MM.1S (cell line): ENCODE results near the gene DHPS.
"Not testable (repeated sequence)": the region's sequence is repeated elsewhere in the genome, so short reads cannot be mapped to it uniquely, and the experiment has no call there.

ENCODE experiments used
- DNase-seq: peaks from one replicate; pipeline ENCODE4 v3.0.0-alpha.2; 2015
- H2AFZ ChIP-seq: fragments of 300-600 bp; sonication (generic); 2 replicates; pipeline ENCODE4 v1.6.0; 2016; ENCODE audit warnings: antibody characterized with exemption, low read length
- H3F3A ChIP-seq: fragments of 300-600 bp; sonication (generic); 2 replicates; pipeline ENCODE4 v1.6.1; 2016; ENCODE audit warnings: mild to moderate bottlenecking, antibody characterized with exemption, low read length, moderate library complexity, mixed read lengths; ENCODE audit not compliant: insufficient read depth
- H3K27ac ChIP-seq: fragments of 300-600 bp; sonication (generic); 2 replicates; pipeline ENCODE4 v1.5.1; 2016; ENCODE audit warnings: mild to moderate bottlenecking, low read length
- H3K27me3 ChIP-seq: fragments of 300-600 bp; sonication (generic); replicated peaks from 2 replicates; pipeline ENCODE4 v1.6.0; 2016; ENCODE audit warnings: low read length; ENCODE audit not compliant: insufficient read depth
- H3K36me3 ChIP-seq: fragments of 300-600 bp; sonication (generic); replicated peaks from 2 replicates; pipeline ENCODE4 v1.6.1; 2016; ENCODE audit warnings: mild to moderate bottlenecking, low read length, mixed read lengths; ENCODE audit not compliant: insufficient read depth
- H3K4me1 ChIP-seq: fragments of 300-600 bp; sonication (generic); 2 replicates; pipeline ENCODE4 v1.6.1; 2016; ENCODE audit warnings: low read length, mixed read lengths
- H3K4me2 ChIP-seq: fragments of 300-600 bp; sonication (generic); 2 replicates; pipeline ENCODE4 v1.6.0; 2016; ENCODE audit warnings: low read depth, low read length
- H3K4me3 ChIP-seq: fragments of 300-600 bp; sonication (generic); 2 replicates; pipeline ENCODE4 v1.5.1; 2016; ENCODE audit warnings: low read length, mixed read lengths
- H3K79me2 ChIP-seq: fragments of 300-600 bp; sonication (generic); 2 replicates; pipeline ENCODE4 v1.6.1; 2016; ENCODE audit warnings: mixed run types, low read length, mixed read lengths
- H3K9ac ChIP-seq: fragments of 300-600 bp; sonication (generic); 2 replicates; pipeline ENCODE4 v1.6.1; 2016; ENCODE audit warnings: low read length, mixed read lengths
- H3K9me2 ChIP-seq: fragments of 300-600 bp; sonication (generic); replicated peaks from 2 replicates; pipeline ENCODE4 v1.6.1; 2016; ENCODE audit warnings: mild to moderate bottlenecking, low read length, mixed read lengths; ENCODE audit not compliant: insufficient read depth
- H3K9me3 ChIP-seq: fragments of 300-600 bp; sonication (generic); replicated peaks from 2 replicates; pipeline ENCODE4 v1.6.1; 2016; ENCODE audit warnings: mild to moderate bottlenecking, low read length, mixed read lengths; ENCODE audit not compliant: insufficient read depth
- H4K20me1 ChIP-seq: fragments of 300-600 bp; sonication (generic); 2 replicates; pipeline ENCODE4 v1.6.1; 2016; ENCODE audit warnings: mild to moderate bottlenecking, low read length, moderate library complexity, mixed read lengths; ENCODE audit not compliant: insufficient read depth
- CTCF ChIP-seq: fragments of 300-600 bp; sonication (generic); IDR thresholded peaks from 2 replicates; pipeline ENCODE4 v1.5.1; 2016; ENCODE audit warnings: antibody characterized with exemption, low read length, mixed read lengths
- EZH2 ChIP-seq: fragments of 300-600 bp; sonication (generic); optimal IDR thresholded peaks from 2 replicates; pipeline ENCODE3; 2017; ENCODE audit warnings: low read depth, mild to moderate bottlenecking, antibody characterized with exemption, low read length, mixed read lengths
- EZH2phosphoT487 ChIP-seq: fragments of 300-600 bp; sonication (generic); IDR thresholded peaks from 2 replicates; pipeline ENCODE4 v1.6.1; 2018; ENCODE audit warnings: antibody characterized with exemption, low read length

Gene DHPS

GRCh38 chr19:12727745-12728433, 46.2 kb upstream of the DHPS start:
- H3K4me2 ChIP-seq: no peak overlapping the region
- H3K79me2 ChIP-seq: peaks cover 42% of the 10 kb centered on the region
- no peak for DNase-seq
- H3K9ac ChIP-seq: no peak overlapping the region
- peaks cover 21% of the 10 kb centered on the region for H3F3A ChIP-seq
- peaks cover 18% of the 10 kb centered on the region; the same call in 1 of the 2 replicates for H4K20me1 ChIP-seq
- H3K36me3 ChIP-seq: peaks cover 6% of the 10 kb centered on the region
- H3K4me3 ChIP-seq: no peak overlapping the region
- no peak overlapping the region for H3K27ac ChIP-seq
- no peak overlapping the region for H2AFZ ChIP-seq
- peaks cover 6% of the 10 kb centered on the region for H3K4me1 ChIP-seq
- no peak for TF ChIP-seq EZH2
- no peak for TF ChIP-seq EZH2phosphoT487
- no peaks in the 10 kb centered on the region for H3K9me3 ChIP-seq
- no peaks in the 10 kb centered on the region for H3K9me2 ChIP-seq
- no peaks in the 10 kb centered on the region for H3K27me3 ChIP-seq

- no peak overlapping the region for H3K9ac ChIP-seq
- TF ChIP-seq EZH2 (no peak), CTCF (no peak), EZH2phosphoT487 (no peak)
- H3K27me3 ChIP-seq: no peaks in the 10 kb centered on the region
- H3K4me1 ChIP-seq: peaks cover 3% of the 10 kb centered on the region; the same call in 1 of the 2 replicates
- DNase-seq: no peak
- H3K79me2 ChIP-seq: peaks cover 38% of the 10 kb centered on the region
- no peak overlapping the region for H3K4me2 ChIP-seq
- H2AFZ ChIP-seq: no peak overlapping the region
- H3K36me3 ChIP-seq: peaks cover 6% of the 10 kb centered on the region
- H3F3A ChIP-seq: peaks cover 24% of the 10 kb centered on the region
- no peaks in the 10 kb centered on the region for H3K9me3 ChIP-seq
- peaks cover 12% of the 10 kb centered on the region; the same call in 1 of the 2 replicates for H4K20me1 ChIP-seq
- H3K9me2 ChIP-seq: no peaks in the 10 kb centered on the region
- H3K4me3 ChIP-seq: no peak overlapping the region
- H3K27ac ChIP-seq: no peak overlapping the region
These were observed 45.3 kb upstream of the DHPS start for GRCh38 chr19:12726988-12727316.

GRCh38 chr19:12725612-12726011, 43.9 kb upstream of the DHPS start:
- H3K4me3 ChIP-seq, H3K27ac ChIP-seq, H3K4me2 ChIP-seq, H3K9me3 ChIP-seq, H3K4me1 ChIP-seq, H3K9ac ChIP-seq, H4K20me1 ChIP-seq, H3K36me3 ChIP-seq, DNase-seq, H3K9me2 ChIP-seq, H2AFZ ChIP-seq, H3K27me3 ChIP-seq: not testable (repeated sequence)
- Histone ChIP-seq H3F3A (peaks cover 19% of the 10 kb centered on the region), H3K79me2 (peaks cover 38% of the 10 kb centered on the region)

GRCh38 chr19:12723641-12724426, 42.2 kb upstream of the DHPS start, which contains the start of gene TNPO2:
TNPO2 (minus strand) TSS chr19:12723932; CDS start chr19:12720977, 2,955 bp downstream.
- DNase-seq: peak; percentile 78
- Histone ChIP-seq H3F3A (peaks cover 17% of the 10 kb centered on the region), H3K27ac (peak within 1 kb of the TSS; percentile 61), H3K4me1 (peaks cover 3% of the 10 kb centered on the region; the same call in 1 of the 2 replicates), H3K36me3 (peaks cover 2% of the 10 kb centered on the region), H3K79me2 (peaks cover 45% of the 10 kb centered on the region), H3K27me3 (no peaks in the 10 kb centered on the region), H3K4me2 (peak within 1 kb of the TSS; percentile 91), H3K9ac (peak within 1 kb of the TSS; percentile 84), H3K9me3 (no peaks in the 10 kb centered on the region), H2AFZ (peak within 1 kb of the TSS; percentile 71), H3K9me2 (no peaks in the 10 kb centered on the region), H4K20me1 (no peaks in the 10 kb centered on the region), H3K4me3 (peak within 1 kb of the TSS; percentile 84)
- no peak for TF ChIP-seq EZH2phosphoT487
- TF ChIP-seq EZH2: no peak
- no peak for TF ChIP-seq CTCF
